GM23248 (cell line): Measurements from ENCODE around the gene AFAP1. TPM values are rescaled to one million over a fixed set of nuclear protein-coding genes. Genes with fewer than 3 reads are reported as not detected.

Source experiments
- DNase-seq: peaks from one replicate; pipeline ENCODE4 v3.0.0-alpha.2; 2015
- H2AFZ ChIP-seq: fragments of 200-600 bp; sonication (generic); 2 replicates; pipeline ENCODE4 v1.6.1; 2016; ENCODE audit warnings: antibody characterized with exemption
- H3F3A ChIP-seq: fragments of 200-600 bp; sonication (generic); 2 replicates; pipeline ENCODE4 v1.6.1; 2016; ENCODE audit warnings: mild to moderate bottlenecking, antibody characterized with exemption, mixed run types; ENCODE audit not compliant: insufficient read depth
- H3K27ac ChIP-seq: fragments of 200-600 bp; sonication (generic); 2 replicates; pipeline ENCODE4 v1.5.1; 2016; ENCODE audit warnings: mild to moderate bottlenecking
- H3K27me3 ChIP-seq: fragments of 200-600 bp; sonication (generic); replicated peaks from 2 replicates; pipeline ENCODE4 v1.6.1; 2016; ENCODE audit warnings: mild to moderate bottlenecking; ENCODE audit not compliant: insufficient read depth
- H3K36me3 ChIP-seq: fragments of 200-600 bp; sonication (generic); 2 replicates; pipeline ENCODE4 v1.6.1; 2016; ENCODE audit warnings: low read depth, mild to moderate bottlenecking
- H3K4me1 ChIP-seq: fragments of 200-600 bp; sonication (generic); 2 replicates; pipeline ENCODE4 v1.6.1; 2016; ENCODE audit warnings: mild to moderate bottlenecking; ENCODE audit not compliant: insufficient read depth
- H3K4me2 ChIP-seq: fragments of 200-600 bp; sonication (generic); one replicate; pipeline ENCODE4 v1.6.1; 2016; ENCODE audit warnings: mild to moderate bottlenecking; ENCODE audit not compliant: unreplicated experiment
- H3K4me3 ChIP-seq: fragments of 200-600 bp; sonication (generic); 2 replicates; pipeline ENCODE4 v1.5.1; 2016; ENCODE audit warnings: mild to moderate bottlenecking
- H3K79me2 ChIP-seq: fragments of 200-600 bp; sonication (generic); 2 replicates; pipeline ENCODE4 v1.6.1; 2016; ENCODE audit warnings: mild to moderate bottlenecking; ENCODE audit not compliant: insufficient read depth
- H3K9ac ChIP-seq: fragments of 200-600 bp; sonication (generic); 2 replicates; pipeline ENCODE4 v1.6.1; 2016; ENCODE audit warnings: mild to moderate bottlenecking
- H3K9me2 ChIP-seq: fragments of 200-600 bp; sonication (generic); 2 replicates; pipeline ENCODE4 v1.6.1; 2016; ENCODE audit warnings: mixed run types, mild to moderate bottlenecking, moderate library complexity; ENCODE audit not compliant: insufficient read depth
- H3K9me3 ChIP-seq: fragments of 200-600 bp; sonication (generic); one replicate; pipeline ENCODE4 v1.6.1; 2017; ENCODE audit warnings: low read depth
- H4K20me1 ChIP-seq: fragments of 200-600 bp; sonication (generic); 2 replicates; pipeline ENCODE4 v1.6.0; 2016; ENCODE audit not compliant: insufficient read depth
- EZH2 ChIP-seq: fragments of 200-600 bp; sonication (generic); IDR thresholded peaks from 2 replicates; pipeline ENCODE4 v1.6.1; 2018; ENCODE audit warnings: antibody characterized with exemption, mild to moderate bottlenecking; ENCODE audit not compliant: insufficient read depth, poor library complexity, severe bottlenecking
- EZH2phosphoT487 ChIP-seq: fragments of 200-600 bp; sonication (generic); IDR thresholded peaks from 2 replicates; pipeline ENCODE4 v1.6.1; 2018; ENCODE audit warnings: antibody characterized with exemption, moderate library complexity, mild to moderate bottlenecking, low read depth; ENCODE audit not compliant: insufficient read depth
- WGBS, 2 experiments: methylation state at CpG; one replicate each; pipeline ENCODE4 v1.1.6; 2015 to 2017; ENCODE audit warnings: low lambda C conversion rate in 2 of 2, low coverage in 1 of 2; ENCODE audit errors: missing lambda C conversion rate in 2 of 2; 5-methylcytosine and 5-hydroxymethylcytosine counted together
- in situ Hi-C: fragments of 300-500 bp; cut with MboI; formaldehyde crosslinking; loops from 2 replicates; pipeline ENCODE4 v1.15.0; 2020
- polyA plus RNA-seq: library from polyadenylated mRNA; unstranded; fragments of >200 nt; fragmentation: Nextera tagmentation; extraction: Ambion mirVana; gene quantifications from 2 replicates; pipeline ENCODE4 v1.2.1, GENCODE V29; 2016
- total RNA-seq: library from RNA; depleted of rRNA; stranded (reverse); fragments of >200 nt; shearing (Covaris generic); gene quantifications from 2 replicates; pipeline ENCODE4 v1.2.3, GENCODE V29; 2014

Gene AFAP1
- total and polyA plus RNA-seq, 2 experiments from 2014 or later = 54.4 to 103 TPM

DNA sequence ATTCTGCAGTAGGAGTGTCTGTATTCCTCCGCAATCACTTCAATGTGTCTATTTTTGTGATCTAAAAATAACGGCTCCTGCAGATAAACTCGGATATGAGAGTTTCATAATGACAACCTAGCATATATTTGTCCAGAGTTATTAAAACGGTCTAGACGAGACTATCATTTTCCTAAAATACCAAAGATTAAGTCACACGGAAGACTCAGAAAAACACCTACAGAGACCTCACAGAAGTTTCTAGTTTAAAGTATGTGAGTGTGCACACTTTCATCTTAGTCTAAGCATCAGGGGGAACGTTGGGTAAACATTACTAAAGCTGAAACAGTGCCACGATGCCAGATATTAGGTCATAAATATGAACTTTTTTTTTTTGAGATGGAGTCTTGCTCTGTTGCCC lies 156.9 kb downstream of the AFAP1 start:
- no peak overlapping the region for H2AFZ ChIP-seq
- no peaks in the 10 kb centered on the region for H3K9me2 ChIP-seq
- no peak overlapping the region for H3K4me3 ChIP-seq
- peak overlapping the region; percentile 33 for H3K27ac ChIP-seq
- WGBS, 2 experiments = 35% methylated on average over 8 of the region's 8 CpGs
- H3K79me2 ChIP-seq = peaks cover 100% of the 10 kb centered on the region
- H3K4me2 ChIP-seq = no peak overlapping the region
- TF ChIP-seq EZH2 (no peak), EZH2phosphoT487 (no peak)
- peaks cover 70% of the 10 kb centered on the region for H3F3A ChIP-seq
- H3K4me1 ChIP-seq = peaks cover 34% of the 10 kb centered on the region
- in situ Hi-C loops = no loop called here
- no peaks in the 10 kb centered on the region for H3K27me3 ChIP-seq
- H3K9ac ChIP-seq = 0 out of 2 replicates have a peak overlapping the region, but pooled peaks have one; percentile 2
- 0 out of 2 replicates have a peak, but pooled peaks cover 9% of the 10 kb centered on the region for H4K20me1 ChIP-seq
- peak; percentile 48 for DNase-seq
- H3K36me3 ChIP-seq = peaks cover 76% of the 10 kb centered on the region
- no peaks in the 10 kb centered on the region for H3K9me3 ChIP-seq

DNA sequence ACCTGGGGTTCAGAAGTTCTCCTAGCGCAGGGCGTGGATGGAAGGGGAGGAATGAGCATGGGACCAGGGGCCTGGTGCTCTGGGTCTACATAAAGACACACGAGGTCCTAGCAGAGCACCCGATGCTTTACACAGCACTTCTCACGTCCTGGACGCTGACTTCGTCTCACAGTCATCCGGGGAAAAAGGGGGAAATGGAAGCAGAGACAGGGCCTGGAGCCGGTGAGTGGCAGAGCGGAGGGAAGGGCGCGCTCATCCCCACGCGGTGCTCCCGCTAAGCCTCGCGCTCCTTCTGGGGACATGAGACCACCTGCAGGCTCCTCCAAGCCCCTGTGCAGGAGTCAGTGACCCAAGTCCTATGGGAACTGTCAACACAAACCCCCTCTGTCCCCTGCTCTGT lies 157.7 kb downstream of the AFAP1 start:
- 0 out of 2 replicates have a peak, but pooled peaks cover 9% of the 10 kb centered on the region for H4K20me1 ChIP-seq
- peaks cover 74% of the 10 kb centered on the region for H3F3A ChIP-seq
- no peak overlapping the region for H3K9ac ChIP-seq
- in situ Hi-C loops = no loop called here
- peaks cover 84% of the 10 kb centered on the region for H3K36me3 ChIP-seq
- WGBS, 2 experiments = 81 to 82% methylated on average over 16 to 17 of the region's 17 CpGs
- H3K4me3 ChIP-seq = no peak overlapping the region
- no peaks in the 10 kb centered on the region for H3K9me2 ChIP-seq
- peak overlapping the region; percentile 33 for H3K27ac ChIP-seq
- no peaks in the 10 kb centered on the region for H3K9me3 ChIP-seq
- no peak overlapping the region for H2AFZ ChIP-seq
- peaks cover 99% of the 10 kb centered on the region for H3K79me2 ChIP-seq
- DNase-seq = no peak
- H3K27me3 ChIP-seq = no peaks in the 10 kb centered on the region
- no peak overlapping the region for H3K4me2 ChIP-seq
- TF ChIP-seq EZH2phosphoT487 = no peak
- no peak for TF ChIP-seq EZH2
- peaks cover 34% of the 10 kb centered on the region for H3K4me1 ChIP-seq

DNA sequence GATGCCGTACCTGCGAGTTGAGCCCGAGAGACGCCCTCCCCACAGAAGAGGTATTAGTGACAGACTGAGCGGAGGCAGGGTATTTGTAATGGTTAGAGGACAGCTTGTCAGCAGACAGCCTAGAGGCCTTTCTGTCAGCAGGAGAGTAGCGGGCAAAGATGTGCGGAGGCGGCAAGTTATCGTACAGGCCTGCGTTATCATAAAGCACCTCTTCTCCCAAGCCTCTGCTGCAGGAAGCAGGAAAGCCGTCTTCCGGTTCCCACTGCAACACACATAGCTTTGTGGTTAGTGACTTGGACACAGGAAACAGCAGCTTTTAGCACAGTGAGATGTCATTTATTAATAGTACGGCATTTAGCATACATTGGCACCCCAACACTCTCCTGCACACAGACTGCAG lies 158.3 kb downstream of the AFAP1 start:
- Histone ChIP-seq H3K79me2 (peaks cover 99% of the 10 kb centered on the region), H3K27ac (peak overlapping the region; percentile 39), H4K20me1 (0 out of 2 replicates have a peak, but pooled peaks cover 9% of the 10 kb centered on the region), H3K27me3 (no peaks in the 10 kb centered on the region), H2AFZ (no peak overlapping the region), H3K9ac (no peak overlapping the region), H3K36me3 (peaks cover 84% of the 10 kb centered on the region), H3K9me3 (no peaks in the 10 kb centered on the region), H3K4me1 (peaks cover 34% of the 10 kb centered on the region), H3K4me2 (no peak overlapping the region), H3K9me2 (no peaks in the 10 kb centered on the region), H3K4me3 (no peak overlapping the region), H3F3A (peaks cover 80% of the 10 kb centered on the region)
- DNase-seq = peak; percentile 66
- in situ Hi-C loops = no loop called here
- TF ChIP-seq EZH2 = no peak
- TF ChIP-seq EZH2phosphoT487 = no peak
- WGBS, 2 experiments = 47 to 56% methylated on average over 13 of the region's 13 CpGs

DNA sequence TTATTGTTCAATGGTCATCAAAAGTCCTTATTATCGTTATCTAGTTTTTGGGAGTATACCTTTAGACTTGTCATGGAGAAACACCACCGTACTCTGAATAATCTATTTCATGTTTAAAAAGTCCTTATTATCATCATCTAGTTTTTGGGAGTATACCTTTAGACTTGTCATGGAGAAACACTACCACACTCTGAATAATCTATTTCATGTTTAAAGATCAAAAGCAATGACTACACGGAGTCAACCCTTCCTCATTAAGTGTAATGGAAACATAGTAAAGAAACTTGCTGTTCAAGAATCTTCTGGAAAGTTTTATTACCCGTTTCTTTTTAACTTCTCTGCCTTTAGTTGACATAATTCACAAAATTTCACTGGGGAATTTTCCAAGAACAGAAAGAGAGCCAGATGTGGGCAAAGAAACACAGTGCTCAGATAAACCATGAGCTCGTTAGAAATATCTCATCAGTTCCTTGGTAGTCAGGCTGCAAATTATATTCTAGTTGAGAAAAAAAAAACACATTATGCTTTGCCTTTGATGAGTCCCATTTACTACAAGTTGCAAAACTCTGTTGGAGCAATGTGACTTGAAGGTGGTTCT lies 158.8 kb downstream of the AFAP1 start:
- no peak overlapping the region for H3K4me2 ChIP-seq
- TF ChIP-seq EZH2 (no peak), EZH2phosphoT487 (no peak)
- no peak overlapping the region for H3K4me3 ChIP-seq
- H3K9me3 ChIP-seq = no peaks in the 10 kb centered on the region
- peaks cover 34% of the 10 kb centered on the region for H3K4me1 ChIP-seq
- H3K79me2 ChIP-seq = peaks cover 99% of the 10 kb centered on the region
- peaks cover 84% of the 10 kb centered on the region for H3K36me3 ChIP-seq
- H3K9ac ChIP-seq = no peak overlapping the region
- H3K27me3 ChIP-seq = no peaks in the 10 kb centered on the region
- WGBS, 2 experiments = 43 to 46% methylated on average over 5 of the region's 5 CpGs
- peak overlapping the region; percentile 39 for H3K27ac ChIP-seq
- no peak for DNase-seq
- H3F3A ChIP-seq = peaks cover 78% of the 10 kb centered on the region
- 0 out of 2 replicates have a peak, but pooled peaks cover 9% of the 10 kb centered on the region for H4K20me1 ChIP-seq
- H2AFZ ChIP-seq = no peak overlapping the region
- in situ Hi-C loops = no loop called here
- H3K9me2 ChIP-seq = no peaks in the 10 kb centered on the region
